HCT116 (cell line): Measurements from ENCODE around the gene RS1.

Experiments
- ATF3 ChIP-seq: IDR thresholded peaks from 2 replicates; pipeline ENCODE4 v1.6.1; 2012
- EGR1 ChIP-seq: IDR thresholded peaks from 2 replicates; pipeline ENCODE4 v1.6.1; 2012; ENCODE audit warnings: low read depth
- ELF1 ChIP-seq: IDR thresholded peaks from 2 replicates; pipeline ENCODE4 v1.6.1; 2012; ENCODE audit warnings: low read depth, borderline replicate concordance
- EZH2 ChIP-seq: fragments of 200-600 bp; sonication (generic); IDR thresholded peaks from 2 replicates; pipeline ENCODE4 v1.6.1; 2017; ENCODE audit warnings: antibody characterized with exemption, mixed run types
- EZH2phosphoT487 ChIP-seq: fragments of 200-600 bp; IDR thresholded peaks from 2 replicates; pipeline ENCODE4 v1.6.1; 2018; ENCODE audit warnings: antibody characterized with exemption, borderline replicate concordance
- JUND ChIP-seq: IDR thresholded peaks from 2 replicates; pipeline ENCODE4 v1.6.1; 2012
- POLR2A ChIP-seq: IDR thresholded peaks from 2 replicates; pipeline ENCODE4 v1.7.0; 2011; ENCODE audit warnings: borderline replicate concordance; ENCODE audit not compliant: insufficient read depth, insufficient read length; ENCODE audit errors: extremely low read depth
- RAD21 ChIP-seq: IDR thresholded peaks from 2 replicates; pipeline ENCODE4 v1.6.1; 2012; ENCODE audit warnings: low read depth, mild to moderate bottlenecking
- TCF7L2 ChIP-seq: IDR thresholded peaks from 2 replicates; pipeline ENCODE4 v1.7.0; 2011; ENCODE audit warnings: borderline replicate concordance, inconsistent platforms; ENCODE audit not compliant: insufficient read depth, insufficient read length; ENCODE audit errors: extremely low read depth
- YY1 ChIP-seq: IDR thresholded peaks from 2 replicates; pipeline ENCODE4 v1.6.1; 2011; ENCODE audit warnings: low read length, low read depth, moderate library complexity, mild to moderate bottlenecking; ENCODE audit not compliant: insufficient replicate concordance; ENCODE audit errors: extremely low read depth
- TF ChIP-seq, protein P1 (sequence below), 3 experiments: fragments of 200-600 bp in 1 of 3; sonication (generic) in 1 of 3; IDR thresholded peaks in 2 of 3; conservative IDR thresholded peaks in 1 of 3; 2 replicates each; pipeline ENCODE4 v1.5.1; 2012 to 2017; ENCODE audit warnings: low read depth in 2 of 3, low read length in 2 of 3, antibody characterized with exemption in 1 of 3, borderline replicate concordance in 1 of 3, control low read depth in 1 of 3, mild to moderate bottlenecking in 1 of 3, mixed read lengths in 1 of 3, mixed run types in 1 of 3, moderate library complexity in 1 of 3; ENCODE audit not compliant: insufficient read depth in 1 of 3

DNA sequence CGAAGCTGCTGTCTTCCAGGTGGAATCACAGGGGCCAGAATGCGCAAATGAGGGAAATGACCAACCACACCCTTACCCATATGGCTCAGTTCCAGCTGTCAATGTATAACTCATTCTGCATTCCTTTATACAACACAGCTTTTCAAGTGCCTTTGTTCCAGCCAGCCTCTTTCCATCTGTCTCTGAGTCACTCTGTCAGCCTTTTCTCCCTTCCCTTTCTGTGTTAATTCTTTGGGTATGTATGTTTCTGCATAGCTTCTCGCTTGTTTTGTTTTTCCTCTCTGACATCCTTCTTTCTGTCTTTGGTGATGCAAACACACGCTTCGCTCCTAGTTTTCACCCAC, 54.5 kb downstream of the RS1 start:
- TF ChIP-seq POLR2A (no peak), JUND (no peak), ELF1 (no peak), EZH2phosphoT487 (no peak), EZH2 (no peak), ATF3 (no peak), EGR1 (no peak), TCF7L2 (no peak), RAD21 (no peak), YY1 (no peak)
- TF ChIP-seq, protein P1, sequence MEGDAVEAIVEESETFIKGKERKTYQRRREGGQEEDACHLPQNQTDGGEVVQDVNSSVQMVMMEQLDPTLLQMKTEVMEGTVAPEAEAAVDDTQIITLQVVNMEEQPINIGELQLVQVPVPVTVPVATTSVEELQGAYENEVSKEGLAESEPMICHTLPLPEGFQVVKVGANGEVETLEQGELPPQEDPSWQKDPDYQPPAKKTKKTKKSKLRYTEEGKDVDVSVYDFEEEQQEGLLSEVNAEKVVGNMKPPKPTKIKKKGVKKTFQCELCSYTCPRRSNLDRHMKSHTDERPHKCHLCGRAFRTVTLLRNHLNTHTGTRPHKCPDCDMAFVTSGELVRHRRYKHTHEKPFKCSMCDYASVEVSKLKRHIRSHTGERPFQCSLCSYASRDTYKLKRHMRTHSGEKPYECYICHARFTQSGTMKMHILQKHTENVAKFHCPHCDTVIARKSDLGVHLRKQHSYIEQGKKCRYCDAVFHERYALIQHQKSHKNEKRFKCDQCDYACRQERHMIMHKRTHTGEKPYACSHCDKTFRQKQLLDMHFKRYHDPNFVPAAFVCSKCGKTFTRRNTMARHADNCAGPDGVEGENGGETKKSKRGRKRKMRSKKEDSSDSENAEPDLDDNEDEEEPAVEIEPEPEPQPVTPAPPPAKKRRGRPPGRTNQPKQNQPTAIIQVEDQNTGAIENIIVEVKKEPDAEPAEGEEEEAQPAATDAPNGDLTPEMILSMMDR (IDR thresholded peaks at IDR 0.05 in 2 of 3, conservative IDR thresholded peaks at IDR 0.05 in 1 of 3; ENCODE audit: borderline replicate concordance in 1 of 3, insufficient read depth in 1 of 3, low read depth in 2 of 3, low read length in 2 of 3) = no peak
